Lower lobe of right lung (tissue), 2 donors: Measurements from ENCODE around the gene SCRN1. TPM values are rescaled to one million over a fixed set of nuclear protein-coding genes. Genes with fewer than 3 reads are reported as not detected.

Experiments used
- ATAC-seq, 2 donors: fragments of 200-7000 bp; cut with Tn5 transposase; one replicate each; pipeline ENCODE4 v1.9.1; 2020 to 2022; ENCODE audit warnings: mild to moderate bottlenecking in 2 of 2, moderate library complexity in 2 of 2
- DNase-seq: peaks from one replicate; pipeline ENCODE4 v3.0.0-alpha.2; 2020
- H3K27ac ChIP-seq: fragments of 200-600 bp; one replicate; pipeline ENCODE4 v1.8.0; 2022
- H3K27me3 ChIP-seq: fragments of 200-600 bp; one replicate; pipeline ENCODE4 v1.8.0; 2022; ENCODE audit warnings: low read depth
- H3K36me3 ChIP-seq: fragments of 200-600 bp; one replicate; pipeline ENCODE4 v1.8.0; 2022; ENCODE audit warnings: mild to moderate bottlenecking
- H3K4me1 ChIP-seq: fragments of 200-600 bp; one replicate; pipeline ENCODE4 v1.8.0; 2022
- H3K4me3 ChIP-seq: fragments of 200-600 bp; one replicate; pipeline ENCODE4 v1.8.0; 2022; ENCODE audit warnings: mild to moderate bottlenecking
- H3K9me3 ChIP-seq: fragments of 200-600 bp; one replicate; pipeline ENCODE4 v1.8.0; 2022
- intact Hi-C: fragments of 100-400 bp; cut with DNase I; formaldehyde crosslinking; loops from one replicate; pipeline ENCODE4 v1.11.0; 2022
- total RNA-seq: library from RNA; stranded (reverse); fragmentation: NEBNext Ultra II Directional; extraction: Animal tissue kit (Norgen Biotek cat#: 25700); gene quantifications from one replicate; pipeline ENCODE4 v1.2.1, GENCODE V29; 2021
- TF ChIP-seq, protein P1 (sequence below): fragments of 200-600 bp; IDR thresholded peaks from one replicate; pipeline ENCODE4 v1.8.0; 2022; ENCODE audit warnings: antibody characterized with exemption, mild to moderate bottlenecking
- donor health status: DM: no; HTN: yes; CAD: no; lungs with severe emphysema.

The SCRN1 gene
- total RNA-seq, 1 donor from 2014 or later: 28.2 TPM

DNA sequence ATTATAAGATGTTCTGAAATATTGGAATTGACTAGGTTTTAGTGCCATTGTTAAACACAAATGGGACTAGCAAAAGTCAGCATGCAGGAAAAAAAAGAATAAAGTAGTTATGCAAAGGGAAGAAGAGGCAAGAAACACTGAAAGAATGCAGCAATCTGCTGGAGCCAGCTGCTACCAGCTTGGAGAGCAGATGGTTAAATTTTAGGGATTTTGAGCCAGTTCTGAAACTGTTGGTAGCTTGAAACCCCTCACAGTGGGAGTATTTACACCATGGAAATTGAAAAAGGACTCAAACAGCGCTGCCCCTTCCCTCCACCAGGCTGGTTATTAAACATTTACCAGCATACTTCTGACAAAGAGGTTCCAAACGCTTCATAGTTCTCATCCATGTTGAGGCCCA lies 41.0 kb downstream of the SCRN1 start:
- H3K27me3 ChIP-seq: no peaks in the 10 kb centered on the region
- ATAC-seq (no peak), DNase-seq (no peak)
- no peaks in the 10 kb centered on the region for H3K9me3 ChIP-seq
- intact Hi-C loops: no loop called here
- peaks cover 19% of the 10 kb centered on the region for H3K36me3 ChIP-seq
- TF ChIP-seq, protein P1, sequence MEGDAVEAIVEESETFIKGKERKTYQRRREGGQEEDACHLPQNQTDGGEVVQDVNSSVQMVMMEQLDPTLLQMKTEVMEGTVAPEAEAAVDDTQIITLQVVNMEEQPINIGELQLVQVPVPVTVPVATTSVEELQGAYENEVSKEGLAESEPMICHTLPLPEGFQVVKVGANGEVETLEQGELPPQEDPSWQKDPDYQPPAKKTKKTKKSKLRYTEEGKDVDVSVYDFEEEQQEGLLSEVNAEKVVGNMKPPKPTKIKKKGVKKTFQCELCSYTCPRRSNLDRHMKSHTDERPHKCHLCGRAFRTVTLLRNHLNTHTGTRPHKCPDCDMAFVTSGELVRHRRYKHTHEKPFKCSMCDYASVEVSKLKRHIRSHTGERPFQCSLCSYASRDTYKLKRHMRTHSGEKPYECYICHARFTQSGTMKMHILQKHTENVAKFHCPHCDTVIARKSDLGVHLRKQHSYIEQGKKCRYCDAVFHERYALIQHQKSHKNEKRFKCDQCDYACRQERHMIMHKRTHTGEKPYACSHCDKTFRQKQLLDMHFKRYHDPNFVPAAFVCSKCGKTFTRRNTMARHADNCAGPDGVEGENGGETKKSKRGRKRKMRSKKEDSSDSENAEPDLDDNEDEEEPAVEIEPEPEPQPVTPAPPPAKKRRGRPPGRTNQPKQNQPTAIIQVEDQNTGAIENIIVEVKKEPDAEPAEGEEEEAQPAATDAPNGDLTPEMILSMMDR: no peak
- no peaks in the 10 kb centered on the region for H3K4me1 ChIP-seq
- no peak overlapping the region for H3K27ac ChIP-seq
- H3K4me3 ChIP-seq: no peak overlapping the region

DNA sequence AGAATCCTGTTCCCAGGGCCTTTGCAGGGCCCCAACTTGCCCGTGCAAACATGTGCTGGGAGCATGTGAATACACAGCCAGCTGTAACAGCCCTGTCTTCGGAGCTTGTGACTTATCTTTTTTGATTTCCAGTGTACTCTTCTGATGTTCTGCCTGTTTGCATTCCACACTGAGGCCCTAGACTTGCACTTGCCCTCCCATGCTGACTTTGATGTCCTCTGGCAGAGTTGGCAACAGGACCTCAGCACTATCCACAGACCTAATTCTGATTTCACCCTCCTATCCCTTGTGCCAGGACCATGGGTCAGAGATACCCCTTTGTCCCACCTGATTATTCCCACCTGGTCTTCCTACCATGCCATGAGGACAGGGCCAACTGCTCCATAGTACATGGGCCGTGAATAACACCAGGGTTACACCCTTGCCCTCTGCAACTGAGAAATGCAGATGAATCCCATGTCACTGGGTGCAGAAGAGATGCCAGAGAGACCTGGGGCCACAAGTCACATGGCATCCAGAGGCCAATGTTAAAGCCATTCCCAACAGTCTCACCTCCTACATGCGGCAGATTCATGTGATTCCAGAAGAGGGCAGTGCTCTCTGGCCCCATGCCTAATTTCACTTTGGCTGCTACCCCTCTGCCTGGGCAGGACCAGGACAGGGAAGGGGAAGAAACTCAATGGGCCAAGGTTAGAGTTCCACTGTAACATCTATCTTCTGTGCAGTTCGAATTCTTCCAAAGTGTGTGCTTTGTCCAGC lies 43.0 kb downstream of the SCRN1 start:
- ATAC-seq: peak; percentile 77 to 80
- Histone ChIP-seq H3K4me1 (no peaks in the 10 kb centered on the region), H3K27ac (no peak overlapping the region), H3K9me3 (no peaks in the 10 kb centered on the region), H3K36me3 (peaks cover 35% of the 10 kb centered on the region), H3K27me3 (no peaks in the 10 kb centered on the region), H3K4me3 (no peak overlapping the region)
- TF ChIP-seq, protein P1: peak; percentile 46
- intact Hi-C loops: no loop called here
- no peak for DNase-seq

DNA sequence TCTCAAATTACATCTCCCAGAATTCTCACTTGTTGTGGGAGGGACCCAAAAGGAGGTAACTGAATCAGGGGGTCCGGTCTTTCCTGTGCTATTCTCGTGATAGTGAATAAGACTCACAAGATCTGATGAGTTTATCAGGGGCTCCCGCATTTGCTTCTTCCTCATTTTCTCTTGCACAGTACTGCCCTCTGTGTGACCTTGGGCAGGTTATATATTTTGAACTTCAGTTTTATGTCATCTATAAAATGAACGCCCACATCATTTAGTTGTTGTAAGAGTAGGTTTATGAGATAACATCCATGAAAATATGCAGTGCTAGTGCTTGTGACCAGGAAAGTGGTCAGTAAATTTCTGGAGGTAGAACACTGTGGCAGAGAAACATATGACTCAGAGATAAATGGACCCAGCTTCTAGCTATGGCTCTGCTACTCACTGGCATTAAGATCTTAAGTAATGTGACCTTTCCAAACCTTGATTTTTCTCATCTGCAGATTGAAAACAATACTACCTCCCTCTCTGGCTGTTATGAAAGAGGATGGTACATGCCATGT lies 44.3 kb downstream of the SCRN1 start:
- Histone ChIP-seq H3K27ac (no peak overlapping the region), H3K27me3 (no peaks in the 10 kb centered on the region), H3K9me3 (no peaks in the 10 kb centered on the region), H3K4me1 (no peaks in the 10 kb centered on the region), H3K4me3 (no peak overlapping the region), H3K36me3 (peaks cover 45% of the 10 kb centered on the region)
- ATAC-seq (no peak), DNase-seq (no peak)
- TF ChIP-seq, protein P1: no peak
- intact Hi-C loops: no loop called here

DNA sequence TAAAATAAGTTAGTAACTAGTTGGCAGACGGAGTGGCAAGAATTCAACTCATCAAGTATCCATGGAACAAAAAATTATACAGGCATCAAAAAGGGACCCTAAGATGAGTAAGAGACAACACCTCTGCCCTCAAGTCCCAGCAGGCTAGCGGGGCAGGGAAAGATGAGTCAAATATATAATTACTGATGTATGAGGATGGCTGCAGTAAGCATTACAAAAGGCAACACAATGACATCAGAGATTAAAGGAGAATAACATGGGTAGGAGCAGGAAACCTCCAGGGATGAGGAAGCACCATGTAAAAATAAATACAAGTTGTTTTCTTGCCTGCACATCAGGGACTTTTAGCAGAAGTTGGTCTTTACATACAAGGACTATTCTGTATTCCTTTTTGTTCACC lies 49.4 kb downstream of the SCRN1 start:
- no peak for ATAC-seq
- intact Hi-C loops: no loop called here
- DNase-seq: no peak
- Histone ChIP-seq H3K27me3 (no peaks in the 10 kb centered on the region), H3K9me3 (no peaks in the 10 kb centered on the region), H3K36me3 (peaks cover 77% of the 10 kb centered on the region), H3K27ac (no peak overlapping the region), H3K4me1 (no peaks in the 10 kb centered on the region), H3K4me3 (no peak overlapping the region)
- TF ChIP-seq, protein P1: no peak

DNA sequence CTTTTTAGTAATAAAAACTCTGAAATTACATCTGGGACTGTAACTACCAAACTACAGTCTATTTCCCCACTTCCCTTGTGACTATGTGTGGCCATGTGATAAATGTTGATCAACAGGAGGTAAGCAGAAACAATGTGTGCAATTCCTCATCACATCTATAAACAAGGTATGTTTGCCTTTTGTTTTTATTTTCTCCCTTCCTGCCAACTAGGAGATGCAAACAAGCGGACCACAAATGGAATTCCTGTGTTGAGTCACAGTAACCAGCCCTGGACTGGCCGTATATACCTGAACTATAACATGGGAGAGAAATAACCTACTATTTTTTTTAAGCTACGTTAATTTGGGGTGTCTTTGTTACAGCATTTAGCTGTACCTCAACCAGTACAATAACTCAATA lies 52.5 kb downstream of the SCRN1 start:
- Histone ChIP-seq H3K27me3 (no peaks in the 10 kb centered on the region), H3K9me3 (no peaks in the 10 kb centered on the region), H3K27ac (no peak overlapping the region), H3K4me1 (no peaks in the 10 kb centered on the region), H3K4me3 (no peak overlapping the region), H3K36me3 (peaks cover 71% of the 10 kb centered on the region)
- TF ChIP-seq, protein P1: no peak
- ATAC-seq (no peak), DNase-seq (no peak)
- intact Hi-C loops: no loop called here
